ENCODE results near the gene ZNF337.
"Not testable (repeated sequence)": the region's sequence is repeated elsewhere in the genome, so short reads cannot be mapped to it uniquely, and the experiment has no call there.

The ZNF337 gene

DNA sequence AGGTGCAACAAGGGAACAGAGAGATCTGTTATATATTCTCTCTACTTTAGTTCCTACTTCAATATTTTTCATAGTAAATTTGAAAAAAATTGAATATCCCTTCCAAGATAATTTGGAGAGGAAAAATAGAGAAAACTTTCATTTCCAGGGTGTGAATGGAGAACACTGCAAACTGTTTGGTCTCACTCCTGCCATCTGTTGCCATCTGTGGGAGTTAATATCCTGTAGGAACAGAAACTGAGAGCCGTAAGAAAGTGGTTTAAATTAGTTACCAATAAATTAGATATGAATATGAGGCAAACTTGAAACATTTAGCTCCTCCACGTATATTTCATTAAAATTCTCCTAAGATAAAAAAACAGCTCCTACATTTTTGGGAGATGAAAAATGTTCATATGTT lies 4.2 kb downstream of the ZNF337 start:
- TF ChIP-seq, protein P1, sequence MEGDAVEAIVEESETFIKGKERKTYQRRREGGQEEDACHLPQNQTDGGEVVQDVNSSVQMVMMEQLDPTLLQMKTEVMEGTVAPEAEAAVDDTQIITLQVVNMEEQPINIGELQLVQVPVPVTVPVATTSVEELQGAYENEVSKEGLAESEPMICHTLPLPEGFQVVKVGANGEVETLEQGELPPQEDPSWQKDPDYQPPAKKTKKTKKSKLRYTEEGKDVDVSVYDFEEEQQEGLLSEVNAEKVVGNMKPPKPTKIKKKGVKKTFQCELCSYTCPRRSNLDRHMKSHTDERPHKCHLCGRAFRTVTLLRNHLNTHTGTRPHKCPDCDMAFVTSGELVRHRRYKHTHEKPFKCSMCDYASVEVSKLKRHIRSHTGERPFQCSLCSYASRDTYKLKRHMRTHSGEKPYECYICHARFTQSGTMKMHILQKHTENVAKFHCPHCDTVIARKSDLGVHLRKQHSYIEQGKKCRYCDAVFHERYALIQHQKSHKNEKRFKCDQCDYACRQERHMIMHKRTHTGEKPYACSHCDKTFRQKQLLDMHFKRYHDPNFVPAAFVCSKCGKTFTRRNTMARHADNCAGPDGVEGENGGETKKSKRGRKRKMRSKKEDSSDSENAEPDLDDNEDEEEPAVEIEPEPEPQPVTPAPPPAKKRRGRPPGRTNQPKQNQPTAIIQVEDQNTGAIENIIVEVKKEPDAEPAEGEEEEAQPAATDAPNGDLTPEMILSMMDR (IDR thresholded peaks at IDR 0.05; ENCODE audit: low read depth, low read length): no peak
- no peak overlapping the region for H3K4me3 ChIP-seq (ENCODE audit: low read depth, low read length)

DNA sequence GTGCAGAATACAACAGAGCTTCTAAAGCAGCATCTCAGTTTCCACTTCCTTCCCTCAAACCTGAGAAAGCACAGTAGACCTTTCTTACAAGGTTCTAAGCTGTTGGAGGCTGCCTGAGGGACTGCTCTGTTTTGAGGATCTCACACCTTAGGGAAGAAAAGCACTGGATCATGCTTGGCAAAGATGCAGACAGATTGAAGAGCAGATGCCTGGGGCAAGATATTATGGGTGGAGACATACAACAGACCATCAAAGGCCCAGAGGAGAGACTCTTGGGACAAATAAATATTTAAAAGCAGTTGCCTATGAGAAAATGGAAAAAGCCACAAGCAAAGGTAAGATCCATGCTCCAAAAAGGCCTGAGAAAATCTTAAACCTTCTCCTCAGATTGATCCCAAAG lies 6.2 kb downstream of the ZNF337 start:
- TF ChIP-seq, protein P1 (IDR thresholded peaks at IDR 0.05; ENCODE audit: low read depth, low read length): no peak
- H3K4me3 ChIP-seq (ENCODE audit: low read depth, low read length): no peak overlapping the region

DNA sequence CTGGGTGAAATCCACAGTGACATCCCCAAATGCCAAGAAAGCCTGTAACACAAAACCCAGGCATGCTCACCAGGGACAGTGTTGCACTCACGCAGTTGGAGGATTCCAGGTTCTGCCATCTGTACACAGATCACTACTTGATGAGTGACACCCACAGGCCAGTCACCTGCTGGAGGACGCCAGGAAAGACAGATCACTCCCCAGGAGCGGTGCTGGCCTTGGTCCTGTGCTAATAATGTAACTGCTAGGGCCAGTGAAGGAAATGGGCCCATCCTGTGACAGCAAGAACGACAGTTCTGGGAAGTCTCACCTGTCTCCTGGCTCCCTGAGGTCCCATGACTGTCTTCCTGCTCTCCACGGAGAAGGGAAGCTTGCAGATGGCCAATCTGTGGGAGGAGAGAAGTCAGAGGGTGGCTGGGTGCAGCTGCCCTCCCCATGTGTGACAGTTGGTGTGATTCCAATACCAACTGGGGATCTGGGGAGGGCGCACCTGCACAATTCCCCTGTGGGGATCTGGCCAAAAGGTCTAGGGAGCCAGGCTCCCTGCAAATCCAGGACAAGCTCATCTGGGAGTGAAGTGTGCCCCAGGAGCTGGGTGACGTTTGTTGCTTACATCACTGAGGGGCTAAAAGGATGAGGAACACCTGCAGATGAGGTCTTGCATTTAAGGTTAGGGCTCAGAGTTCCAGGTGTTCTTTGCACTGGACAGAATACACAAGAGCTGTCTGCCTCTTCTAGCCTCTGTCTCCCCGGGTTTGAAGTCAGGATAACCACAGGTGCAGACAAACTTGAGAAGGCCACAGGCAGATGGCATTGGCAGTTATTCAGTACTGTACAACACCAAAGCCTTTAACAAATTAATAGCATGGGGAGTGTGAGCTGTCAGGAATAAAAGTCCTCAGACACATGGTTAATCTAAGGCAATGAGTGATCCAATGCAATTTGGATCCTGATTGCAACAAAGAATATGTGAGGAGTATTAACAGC lies 10.3 kb downstream of the ZNF337 start:
- no peak overlapping the region for H3K4me3 ChIP-seq (ENCODE audit: low read depth, low read length)
- TF ChIP-seq, protein P1 (IDR thresholded peaks at IDR 0.05; ENCODE audit: low read depth, low read length): no peak

DNA sequence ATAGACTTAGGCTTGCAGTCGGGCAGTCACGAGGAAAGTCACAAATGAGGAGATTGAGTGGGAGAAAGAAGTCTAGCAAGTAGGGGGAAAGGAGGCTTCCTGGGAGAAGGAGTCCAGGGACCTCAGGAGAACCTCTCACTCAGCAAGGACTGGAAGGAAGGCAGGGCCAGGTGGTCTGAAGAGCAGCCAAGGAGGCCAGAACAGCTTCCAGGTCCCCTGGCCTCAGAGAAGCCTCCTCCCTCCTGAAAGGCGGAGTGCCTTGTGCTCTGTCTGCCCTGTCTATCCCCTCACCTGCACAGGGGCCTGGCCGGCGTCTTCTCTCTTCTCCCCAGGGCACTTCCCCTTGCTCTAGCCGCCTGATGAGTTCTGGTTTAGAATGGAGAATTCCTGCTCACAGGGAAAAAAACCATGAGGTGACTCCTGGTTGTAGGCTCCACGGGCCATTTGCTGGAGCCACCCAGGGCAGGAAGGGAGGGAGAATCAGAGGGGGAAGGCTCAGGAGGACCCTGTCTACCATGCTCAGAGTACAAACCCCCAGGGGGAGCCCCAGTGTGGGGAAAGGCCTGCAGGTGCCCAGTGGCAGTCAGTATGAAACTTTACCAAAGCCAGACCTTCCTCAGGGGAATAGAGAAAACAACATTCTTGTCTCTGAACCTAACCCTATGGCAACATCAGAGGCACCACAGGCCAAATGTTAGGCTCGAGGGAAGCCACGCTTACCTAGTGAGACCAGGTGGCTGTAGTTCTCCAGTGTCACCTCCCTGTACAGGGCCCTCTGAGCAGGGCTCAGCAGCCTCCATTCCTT lies 11.2 kb downstream of the ZNF337 start:
- TF ChIP-seq, protein P1 (IDR thresholded peaks at IDR 0.05; ENCODE audit: low read depth, low read length): no peak
- H3K4me3 ChIP-seq (ENCODE audit: low read depth, low read length): no peak overlapping the region

- not testable (repeated sequence) for H3K4me3 ChIP-seq (ENCODE audit: low read depth, low read length)
These were observed 12.8 kb downstream of the ZNF337 start for GRCh38 chr20:25683826-25684225.

DNA sequence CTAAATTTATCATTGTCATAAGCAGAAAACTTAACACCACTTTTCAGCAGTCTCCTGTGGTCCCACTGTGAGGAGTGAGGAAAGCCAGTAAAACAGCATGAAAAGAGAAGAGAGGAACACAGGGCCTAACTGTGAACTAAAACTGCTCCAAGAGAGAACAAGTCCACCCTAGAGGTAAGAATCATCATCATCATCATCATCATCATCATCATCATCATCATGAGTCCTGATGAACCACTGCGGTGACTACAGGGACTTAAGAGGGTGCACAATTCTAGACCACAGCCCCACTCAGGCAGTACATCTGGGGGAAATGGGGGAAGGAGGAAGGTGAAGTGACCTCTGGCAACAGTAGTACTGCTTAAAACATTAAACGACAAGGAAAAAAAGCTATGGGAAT lies 13.6 kb downstream of the ZNF337 start:
- H3K4me3 ChIP-seq (ENCODE audit: low read depth, low read length): no peak overlapping the region
- TF ChIP-seq, protein P1 (IDR thresholded peaks at IDR 0.05; ENCODE audit: low read depth, low read length): no peak

- no peak overlapping the region for H3K4me3 ChIP-seq (ENCODE audit: low read depth, low read length)
- TF ChIP-seq, protein P1 (IDR thresholded peaks at IDR 0.05; ENCODE audit: low read depth, low read length): no peak
These were observed 20.4 kb downstream of the ZNF337 start for GRCh38 chr20:25676164-25676809.
